Neural progenitor cell (in vitro differentiated cells): Measurements from ENCODE around the gene KANK4.

Experiments used
- EZH2 ChIP-seq: fragments of 200-600 bp; sonication (generic); IDR thresholded peaks from 2 replicates; pipeline ENCODE4 v1.6.1; 2017; ENCODE audit warnings: antibody characterized with exemption, mild to moderate bottlenecking, moderate library complexity
- EZH2phosphoT487 ChIP-seq: fragments of 200-600 bp; sonication (generic); IDR thresholded peaks from 2 replicates; pipeline ENCODE4 v1.6.1; 2017; ENCODE audit warnings: antibody characterized with exemption
- TF ChIP-seq, protein P1 (sequence below): fragments of 200-600 bp; sonication (generic); IDR thresholded peaks from 2 replicates; pipeline ENCODE4 v1.5.1; 2017; ENCODE audit warnings: antibody characterized with exemption, mild to moderate bottlenecking

DNA sequence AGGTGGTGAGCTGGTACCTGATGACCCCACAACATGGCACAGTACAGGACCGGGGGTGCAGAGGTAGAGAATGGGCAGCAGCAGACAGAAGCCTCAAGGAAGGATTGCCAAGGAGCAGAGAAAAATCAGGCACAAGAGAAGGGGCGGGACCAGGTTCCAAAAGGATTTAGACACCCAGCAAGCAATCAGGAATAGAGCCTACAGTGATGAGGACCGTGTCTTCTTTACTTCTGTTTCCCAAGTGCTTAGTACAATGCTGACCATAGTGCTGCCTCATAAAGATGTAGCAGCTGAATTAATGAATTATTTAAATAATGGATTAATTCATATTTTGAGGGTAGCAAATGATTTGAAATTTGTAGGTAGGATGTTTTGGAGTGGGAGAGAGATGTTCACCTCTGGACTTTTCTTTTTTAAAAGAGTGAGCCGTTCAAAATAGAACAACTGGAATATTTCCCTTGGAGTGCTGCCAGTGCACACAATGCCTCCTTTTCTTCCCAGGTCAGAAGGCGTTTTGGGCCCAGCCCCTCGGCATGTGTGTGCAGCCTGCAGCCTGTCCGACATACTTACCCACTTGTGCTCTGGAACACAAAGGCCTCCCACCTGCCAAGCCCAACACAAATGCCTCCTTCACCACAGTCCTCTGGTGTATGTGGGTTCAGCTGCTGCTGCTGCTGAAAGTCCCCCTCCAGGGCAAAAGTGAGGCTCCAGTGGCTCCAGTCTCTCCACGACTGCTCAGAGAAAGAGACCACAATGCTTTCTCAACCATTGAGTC, 19.6 kb downstream of the KANK4 start:
- TF ChIP-seq, protein P1, sequence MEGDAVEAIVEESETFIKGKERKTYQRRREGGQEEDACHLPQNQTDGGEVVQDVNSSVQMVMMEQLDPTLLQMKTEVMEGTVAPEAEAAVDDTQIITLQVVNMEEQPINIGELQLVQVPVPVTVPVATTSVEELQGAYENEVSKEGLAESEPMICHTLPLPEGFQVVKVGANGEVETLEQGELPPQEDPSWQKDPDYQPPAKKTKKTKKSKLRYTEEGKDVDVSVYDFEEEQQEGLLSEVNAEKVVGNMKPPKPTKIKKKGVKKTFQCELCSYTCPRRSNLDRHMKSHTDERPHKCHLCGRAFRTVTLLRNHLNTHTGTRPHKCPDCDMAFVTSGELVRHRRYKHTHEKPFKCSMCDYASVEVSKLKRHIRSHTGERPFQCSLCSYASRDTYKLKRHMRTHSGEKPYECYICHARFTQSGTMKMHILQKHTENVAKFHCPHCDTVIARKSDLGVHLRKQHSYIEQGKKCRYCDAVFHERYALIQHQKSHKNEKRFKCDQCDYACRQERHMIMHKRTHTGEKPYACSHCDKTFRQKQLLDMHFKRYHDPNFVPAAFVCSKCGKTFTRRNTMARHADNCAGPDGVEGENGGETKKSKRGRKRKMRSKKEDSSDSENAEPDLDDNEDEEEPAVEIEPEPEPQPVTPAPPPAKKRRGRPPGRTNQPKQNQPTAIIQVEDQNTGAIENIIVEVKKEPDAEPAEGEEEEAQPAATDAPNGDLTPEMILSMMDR: no peak
- TF ChIP-seq EZH2: no peak
- no peak for TF ChIP-seq EZH2phosphoT487
